RWPE2 (cell line): Measurements from ENCODE around the gene CD5L.

Source experiments
- ATAC-seq: fragments of 200-7000 bp; cut with Tn5 transposase; 3 replicates; pipeline ENCODE4 v1.9.1; 2021; ENCODE audit warnings: low read depth
- DNase-seq: peaks from one replicate; pipeline ENCODE4 v3.0.0-alpha.2; 2020; ENCODE audit warnings: low spot score
- H3K27ac ChIP-seq: fragments of 450-650 bp; 2 replicates; pipeline ENCODE4 v1.5.1; 2017; ENCODE audit warnings: mild to moderate bottlenecking; ENCODE audit not compliant: poor library complexity, severe bottlenecking
- H3K27me3 ChIP-seq: fragments of 250-450 bp; sonication (Bioruptor Pico); 2 replicates; pipeline ENCODE4 v1.5.1; 2021; ENCODE audit warnings: mild to moderate bottlenecking, moderate library complexity; ENCODE audit not compliant: insufficient read depth, poor library complexity, severe bottlenecking
- H3K36me3 ChIP-seq: fragments of 250-450 bp; sonication (Bioruptor Pico); 2 replicates; pipeline ENCODE4 v1.5.1; 2020; ENCODE audit warnings: low read depth, mild to moderate bottlenecking, moderate library complexity
- H3K4me1 ChIP-seq: fragments of 250-450 bp; sonication (Bioruptor Pico); 2 replicates; pipeline ENCODE4 v1.5.1; 2021; ENCODE audit warnings: mild to moderate bottlenecking, moderate library complexity; ENCODE audit not compliant: insufficient read depth, poor library complexity, severe bottlenecking
- H3K4me3 ChIP-seq: fragments of 250-450 bp; sonication (Bioruptor Pico); 2 replicates; pipeline ENCODE4 v1.5.1; 2021; ENCODE audit warnings: mild to moderate bottlenecking, moderate library complexity; ENCODE audit not compliant: severe bottlenecking
- H3K9me3 ChIP-seq: fragments of 250-450 bp; sonication (Bioruptor Pico); 2 replicates; pipeline ENCODE4 v1.5.1; 2021; ENCODE audit warnings: mild to moderate bottlenecking, moderate library complexity; ENCODE audit not compliant: severe bottlenecking
- CTCF ChIP-seq: fragments of 450-650 bp; IDR thresholded peaks from one replicate; pipeline ENCODE4 v1.5.1; 2017; ENCODE audit warnings: mild to moderate bottlenecking, moderate library complexity; ENCODE audit not compliant: poor library complexity, severe bottlenecking

The CD5L gene

DNA sequence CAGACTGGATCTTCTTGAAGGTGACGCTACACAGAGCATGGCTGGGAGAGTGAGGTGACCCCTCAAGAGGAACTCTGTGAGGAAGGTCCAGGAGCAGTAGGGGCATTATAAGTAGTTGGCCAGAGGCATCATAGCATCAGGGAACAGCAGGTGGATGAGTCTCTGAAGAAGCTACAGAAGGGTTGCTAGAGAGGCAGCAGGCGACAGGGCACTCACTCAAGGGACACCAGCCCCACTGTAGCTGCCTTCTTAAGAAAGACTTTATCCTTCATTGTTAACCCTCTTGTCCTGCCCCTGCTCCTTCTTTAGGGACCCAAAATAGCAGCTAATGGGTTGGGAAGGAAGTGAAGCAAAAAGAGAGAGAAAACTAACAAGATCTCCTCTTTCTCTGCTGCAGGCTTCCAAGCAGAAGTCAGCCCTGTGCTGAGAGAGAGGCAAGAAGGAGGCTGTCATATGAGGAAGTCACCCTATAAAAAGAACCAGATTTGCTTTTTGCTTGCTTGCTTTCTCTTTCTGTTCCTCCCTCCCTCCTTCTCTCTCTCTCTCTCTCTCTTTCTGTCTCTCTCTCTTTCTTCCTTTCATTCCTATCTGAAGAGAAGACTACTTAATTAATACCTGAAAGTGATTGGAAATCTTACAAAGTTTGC, 7.7 kb upstream of the CD5L start:
- Histone ChIP-seq H3K4me3 (no peak overlapping the region), H3K4me1 (no peaks in the 10 kb centered on the region), H3K9me3 (no peaks in the 10 kb centered on the region), H3K27ac (no peak overlapping the region), H3K36me3 (no peaks in the 10 kb centered on the region), H3K27me3 (no peaks in the 10 kb centered on the region)
- no peak for DNase-seq
- no peak for ATAC-seq
- no peak for TF ChIP-seq CTCF

DNA sequence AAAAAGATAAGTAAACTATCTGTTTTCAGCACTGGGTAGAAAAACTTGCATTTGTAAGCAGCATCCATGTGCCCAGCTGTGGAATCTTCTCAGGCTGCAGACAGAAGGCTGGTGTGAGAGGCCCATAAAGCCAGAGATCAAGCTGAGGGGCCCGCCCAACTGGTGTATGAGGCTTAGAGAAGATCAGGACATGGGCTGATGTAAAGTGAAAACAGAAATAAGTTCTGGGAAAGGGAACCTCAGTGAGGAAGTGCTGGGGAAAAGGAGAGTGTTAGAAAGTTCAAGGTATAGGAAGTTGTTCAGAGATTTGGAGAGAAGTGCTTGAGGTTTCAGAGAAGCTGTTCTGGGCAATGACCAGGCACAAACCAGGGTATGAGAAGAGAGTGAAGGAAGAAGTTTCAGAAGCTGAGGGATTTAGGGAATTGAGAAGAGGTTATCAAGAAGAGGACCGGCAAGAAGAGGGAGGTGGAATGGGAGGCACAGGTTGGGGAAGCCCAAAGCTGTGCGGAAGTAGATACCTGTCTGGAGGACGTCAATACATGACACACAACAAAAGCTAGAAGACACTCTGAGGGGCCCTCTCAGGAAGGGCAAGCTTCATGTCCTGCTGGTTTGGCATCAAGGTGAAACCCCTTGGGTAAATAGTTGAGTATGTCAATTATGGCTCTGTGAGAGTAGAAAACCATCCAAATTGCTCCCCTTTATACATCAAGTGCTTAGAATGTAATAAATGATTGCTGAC, 2.7 kb upstream of the CD5L start:
- Histone ChIP-seq H3K4me1 (no peaks in the 10 kb centered on the region), H3K4me3 (no peak overlapping the region), H3K27ac (no peak overlapping the region), H3K9me3 (no peaks in the 10 kb centered on the region), H3K27me3 (peaks cover 5% of the 10 kb centered on the region), H3K36me3 (no peaks in the 10 kb centered on the region)
- no peak for ATAC-seq
- no peak for DNase-seq
- no peak for TF ChIP-seq CTCF

GRCh38 chr1:157842939-157843338, 1.3 kb upstream of the CD5L start:
- no peak for ATAC-seq

GRCh38 chr1:157838966-157839365, 2.6 kb downstream of the CD5L start:
- Histone ChIP-seq H3K9me3 (no peaks in the 10 kb centered on the region), H3K4me3 (no peak overlapping the region), H3K36me3 (no peaks in the 10 kb centered on the region), H3K27me3 (peaks cover 5% of the 10 kb centered on the region), H3K4me1 (no peaks in the 10 kb centered on the region), H3K27ac (no peak overlapping the region)
- DNase-seq (no peak), ATAC-seq (no peak)
- TF ChIP-seq CTCF: no peak

More at GRCh38 chr1:157842939-157843338, 1.3 kb upstream of the CD5L start:
- H3K27ac ChIP-seq: no peak overlapping the region
- no peaks in the 10 kb centered on the region for H3K9me3 ChIP-seq
- TF ChIP-seq CTCF: no peak
- H3K4me1 ChIP-seq: no peaks in the 10 kb centered on the region
- H3K27me3 ChIP-seq: peaks cover 5% of the 10 kb centered on the region
- no peak for DNase-seq
- no peak overlapping the region for H3K4me3 ChIP-seq
- no peaks in the 10 kb centered on the region for H3K36me3 ChIP-seq

DNA sequence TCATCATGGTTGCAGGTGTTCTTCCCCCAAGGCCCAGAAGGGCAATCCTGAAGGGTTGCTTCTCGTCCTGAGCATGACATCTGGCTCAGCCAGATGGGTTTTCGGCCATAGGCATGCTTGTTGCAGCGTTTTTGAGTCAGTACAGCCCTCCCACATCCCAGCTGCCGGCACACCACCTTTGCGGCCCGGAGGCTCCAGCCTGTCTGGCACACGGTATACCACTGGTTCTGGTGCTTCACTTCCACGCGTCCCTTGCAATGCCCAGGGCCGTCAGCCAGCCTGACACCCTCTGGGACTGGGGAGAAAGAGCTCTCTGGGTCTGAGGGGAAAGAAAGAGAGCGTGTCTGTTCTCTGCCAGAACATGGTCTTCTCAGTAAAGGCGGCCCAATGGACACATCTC, 7.2 kb downstream of the CD5L start:
- TF ChIP-seq CTCF: no peak
- Histone ChIP-seq H3K9me3 (no peaks in the 10 kb centered on the region), H3K27ac (no peak overlapping the region), H3K4me3 (no peak overlapping the region), H3K4me1 (no peaks in the 10 kb centered on the region), H3K36me3 (no peaks in the 10 kb centered on the region), H3K27me3 (peaks cover 5% of the 10 kb centered on the region)
- DNase-seq (no peak), ATAC-seq (no peak)
